ENCODE data around the gene ALKBH8.

ALKBH8 gene

DNA sequence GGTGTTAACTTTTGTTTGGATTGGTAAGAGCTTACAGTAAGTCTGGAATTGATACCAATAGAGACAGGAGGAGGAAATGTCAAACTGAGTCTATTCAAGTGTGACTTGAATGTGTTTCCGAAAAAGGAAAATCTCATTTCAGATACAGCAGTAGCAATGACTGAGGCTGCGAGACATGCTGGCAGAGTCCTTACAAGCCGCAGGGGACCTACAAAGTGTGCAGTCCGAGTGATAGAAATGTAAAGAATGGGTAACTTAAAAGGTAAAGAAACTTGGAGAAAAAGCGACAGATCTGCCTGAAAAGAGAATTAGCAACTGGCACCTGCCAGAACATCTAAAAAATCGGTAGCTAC is 108.4 kb downstream of the ALKBH8 start:
- Histone ChIP-seq H3K79me1 (ENCODE audit: low read length) (peaks cover 2% of the 10 kb centered on the region), H3K18ac (ENCODE audit: low read length) (peak overlapping the region; percentile 88), H3K36me3 (ENCODE audit: control insufficient read depth, insufficient read depth, low read length) (peaks cover 5% of the 10 kb centered on the region), H2AK5ac (ENCODE audit: low read length) (no peak overlapping the region), H2BK15ac (replicated peaks; ENCODE audit: low read depth) (no peak overlapping the region), H3K4me1 (ENCODE audit: control insufficient read depth, low read depth, low read length) (no peaks in the 10 kb centered on the region), H3K27ac (ENCODE audit: low read depth, low read length) (no peak overlapping the region), H3K9ac (ENCODE audit: low read length) (peak overlapping the region; percentile 91), H2BK5ac (ENCODE audit: low read length) (no peak overlapping the region), H3K4ac (ENCODE audit: low read depth, low read length) (no peak overlapping the region), H3K23ac (ENCODE audit: low read length) (no peak overlapping the region), H4K8ac (ENCODE audit: low read depth, low read length) (peak overlapping the region; percentile 70), H3K56ac (ENCODE audit: low read length) (peak overlapping the region; percentile 98), H3K4me3 (ENCODE audit: low read length) (peak overlapping the region; percentile 97), H3K27me3 (ENCODE audit: insufficient read depth, low read length, poor library complexity) (no peaks in the 10 kb centered on the region), H2BK120ac (ENCODE audit: low read depth, low read length) (no peak overlapping the region), H4K5ac (ENCODE audit: low read length) (no peak overlapping the region), H3K4me2 (ENCODE audit: low read length) (peak overlapping the region; percentile 4), H3K79me2 (ENCODE audit: control insufficient read depth, insufficient read depth, low read length) (peaks cover 14% of the 10 kb centered on the region)
- peak; percentile 28 for DNase-seq
- WGBS (ENCODE audit: extremely low coverage, insufficient coverage, low lambda C conversion rate) = no CpG with 5 or more reads among the region's 6 CpGs

GRCh38 chr11:107453594-107454286 is 111.8 kb downstream of the ALKBH8 start:
- H3K79me2 ChIP-seq (ENCODE audit: control insufficient read depth, insufficient read depth, low read length) = peaks cover 14% of the 10 kb centered on the region
- DNase-seq = no peak
- H3K4me1 ChIP-seq (ENCODE audit: control insufficient read depth, low read depth, low read length) = no peaks in the 10 kb centered on the region
- H4K5ac ChIP-seq (ENCODE audit: low read length) = no peak overlapping the region
- H3K36me3 ChIP-seq (ENCODE audit: control insufficient read depth, insufficient read depth, low read length) = peaks cover 5% of the 10 kb centered on the region
- H3K4me3 ChIP-seq (ENCODE audit: low read length) = no peak overlapping the region
- H2BK120ac ChIP-seq (ENCODE audit: low read depth, low read length) = no peak overlapping the region
- H3K9ac ChIP-seq (ENCODE audit: low read length) = no peak overlapping the region
- H3K27ac ChIP-seq (ENCODE audit: low read depth, low read length) = no peak overlapping the region
- H3K18ac ChIP-seq (ENCODE audit: low read length) = no peak overlapping the region
- H4K8ac ChIP-seq (ENCODE audit: low read depth, low read length) = no peak overlapping the region
- H3K4me2 ChIP-seq (ENCODE audit: low read length) = no peak overlapping the region
- no peak overlapping the region for H2BK15ac ChIP-seq (replicated peaks; ENCODE audit: low read depth)
- H3K4ac ChIP-seq (ENCODE audit: low read depth, low read length) = no peak overlapping the region
- H3K27me3 ChIP-seq (ENCODE audit: insufficient read depth, low read length, poor library complexity) = no peaks in the 10 kb centered on the region
- peaks cover 2% of the 10 kb centered on the region for H3K79me1 ChIP-seq (ENCODE audit: low read length)
- H3K23ac ChIP-seq (ENCODE audit: low read length) = no peak overlapping the region
- H3K56ac ChIP-seq (ENCODE audit: low read length) = no peak overlapping the region
- WGBS (ENCODE audit: extremely low coverage, insufficient coverage, low lambda C conversion rate) = no CpG with 5 or more reads among the region's 5 CpGs
- H2AK5ac ChIP-seq (ENCODE audit: low read length) = no peak overlapping the region
- H2BK5ac ChIP-seq (ENCODE audit: low read length) = no peak overlapping the region
